NCI-H69 (cell line): ENCODE data around the gene CCNL1.
"Not testable (repeated sequence)": the region's sequence is repeated elsewhere in the genome, so short reads cannot be mapped to it uniquely, and the experiment has no call there.

ENCODE experiments used
- DNase-seq: peaks from one replicate; lab custom pipeline; 2025; lab: John Stamatoyannopoulos, UW

Gene CCNL1

DNA sequence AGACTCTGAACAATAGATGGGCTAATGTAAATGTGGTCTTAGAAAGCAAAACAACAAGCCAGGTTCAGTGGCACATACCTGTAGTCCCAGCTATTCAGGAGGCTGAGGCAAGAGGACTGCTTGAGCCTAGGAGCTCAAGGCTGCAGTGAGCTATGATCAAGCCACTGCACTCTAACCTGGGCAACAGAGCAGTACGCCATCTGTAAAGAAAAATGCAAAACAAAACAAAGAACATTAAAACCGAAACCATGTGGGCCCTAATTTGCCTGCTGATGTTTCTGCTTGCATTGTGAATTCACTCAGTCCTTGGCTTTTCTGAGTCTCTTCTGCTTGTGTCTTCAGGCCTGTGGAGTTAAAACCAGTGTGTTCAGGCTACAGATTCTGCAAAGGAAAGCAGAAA lies 56.7 kb downstream of the CCNL1 start:
- DNase-seq = no peak

DNA sequence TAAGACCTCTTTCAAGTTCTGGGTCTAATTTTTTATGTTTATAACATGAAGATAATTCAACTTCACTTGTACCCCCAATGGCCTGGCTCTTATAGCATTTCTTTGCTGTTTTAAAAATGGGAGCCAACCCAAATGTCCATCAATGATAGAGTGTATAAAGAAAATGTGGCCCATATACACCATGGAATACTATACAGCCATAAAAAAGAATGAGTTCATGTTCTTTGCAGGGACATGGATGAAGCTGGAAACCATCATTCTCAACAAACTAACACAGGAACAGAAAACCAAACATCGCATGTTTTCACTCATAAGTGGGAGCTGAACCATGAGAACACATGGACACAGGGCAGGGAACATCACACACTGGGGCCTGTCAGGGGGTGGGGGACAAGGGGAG lies 57.4 kb downstream of the CCNL1 start:
- DNase-seq = not testable (repeated sequence)

DNA sequence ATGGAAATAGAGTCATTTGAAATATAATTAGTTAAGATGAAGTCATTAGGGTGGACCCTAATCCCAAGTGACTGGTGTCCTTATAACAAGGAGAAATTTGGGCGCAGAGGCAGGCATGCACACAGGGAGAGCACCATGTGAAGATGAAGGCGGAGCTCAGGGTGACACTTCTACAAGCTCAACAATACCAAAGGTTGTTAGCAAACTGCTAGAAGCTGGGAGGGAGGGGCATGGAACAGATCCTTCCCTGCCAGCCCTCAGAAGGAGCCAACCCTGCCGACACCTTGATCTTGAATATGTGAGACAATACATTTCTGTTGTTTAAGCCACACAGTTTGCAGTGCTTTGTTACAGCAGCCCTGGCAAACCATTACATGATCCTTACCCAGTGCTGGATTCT lies 57.8 kb downstream of the CCNL1 start:
- DNase-seq = no peak

DNA sequence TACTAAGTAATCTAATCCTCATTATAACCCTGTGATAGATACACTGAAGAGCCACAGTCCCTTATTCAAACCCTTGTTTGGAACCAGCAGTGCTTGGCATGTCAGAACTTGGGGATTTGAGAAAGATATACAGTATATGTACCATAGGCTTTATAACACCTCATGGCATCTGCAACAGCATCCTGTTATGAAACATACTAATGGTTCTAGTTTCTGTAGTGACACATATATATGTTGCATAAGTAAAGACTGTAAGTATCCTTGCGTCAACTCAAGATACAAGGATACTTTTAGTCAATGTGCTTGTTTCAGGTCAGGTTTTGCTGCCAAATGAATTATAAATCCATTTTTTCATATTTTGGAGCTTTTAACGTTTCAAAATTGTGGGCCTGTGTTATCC lies 58.5 kb downstream of the CCNL1 start:
- no peak for DNase-seq

DNA sequence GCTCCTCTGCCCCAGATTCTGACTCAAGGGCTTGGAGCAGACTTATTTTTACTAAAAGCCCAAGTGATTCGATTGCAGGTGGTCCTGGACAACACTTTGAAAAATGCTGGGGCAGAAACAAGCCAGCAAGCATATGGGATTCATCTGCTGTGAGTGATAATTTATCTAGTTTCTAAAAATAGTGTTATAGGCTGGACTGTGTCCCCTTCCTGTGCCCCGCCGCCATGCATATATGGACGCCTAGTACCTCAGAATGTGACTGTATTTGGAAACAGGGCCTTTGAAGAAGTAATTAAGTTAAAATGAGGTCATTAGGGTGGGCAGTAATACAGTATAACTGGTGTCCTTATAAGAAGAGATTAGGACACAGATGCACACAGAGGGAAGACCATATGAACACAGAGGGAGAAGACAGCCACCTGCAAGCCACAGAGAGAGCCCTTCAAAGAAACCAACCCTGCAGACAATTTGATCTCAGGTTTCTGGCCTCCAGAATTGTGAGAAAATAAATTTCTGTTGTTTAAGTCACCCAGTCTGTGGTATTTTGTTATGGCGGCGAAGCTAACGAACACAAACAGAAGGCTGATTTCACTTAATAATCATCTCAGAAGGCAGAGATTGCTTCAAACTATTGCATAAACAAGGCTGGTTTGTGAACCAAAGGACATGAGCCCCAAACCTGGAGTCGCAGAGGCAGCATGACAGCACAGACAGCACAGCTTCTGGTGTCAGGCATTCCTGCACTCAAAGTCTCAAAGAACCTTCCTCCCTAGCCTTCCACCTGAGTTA lies 59.1 kb downstream of the CCNL1 start:
- no peak for DNase-seq

DNA sequence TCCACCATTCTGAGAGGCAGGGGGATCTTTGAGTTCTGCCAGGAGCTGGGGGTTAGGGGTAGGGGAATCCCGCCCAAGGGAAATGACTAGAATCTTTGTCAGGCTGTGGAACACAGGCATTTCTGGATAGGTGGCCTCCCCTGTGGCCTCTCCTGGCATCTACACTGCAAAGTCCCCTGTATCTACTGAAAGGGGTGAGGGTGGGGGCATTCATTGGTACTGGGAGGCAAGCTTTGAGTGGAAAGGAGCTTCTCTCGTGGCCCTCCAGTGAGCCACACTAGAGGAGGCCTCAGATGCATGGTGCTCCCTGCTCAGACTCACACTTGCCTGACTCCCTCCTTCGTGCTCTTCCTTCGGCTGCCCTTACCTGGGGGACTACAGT lies 59.9 kb downstream of the CCNL1 start:
- no peak for DNase-seq

DNA sequence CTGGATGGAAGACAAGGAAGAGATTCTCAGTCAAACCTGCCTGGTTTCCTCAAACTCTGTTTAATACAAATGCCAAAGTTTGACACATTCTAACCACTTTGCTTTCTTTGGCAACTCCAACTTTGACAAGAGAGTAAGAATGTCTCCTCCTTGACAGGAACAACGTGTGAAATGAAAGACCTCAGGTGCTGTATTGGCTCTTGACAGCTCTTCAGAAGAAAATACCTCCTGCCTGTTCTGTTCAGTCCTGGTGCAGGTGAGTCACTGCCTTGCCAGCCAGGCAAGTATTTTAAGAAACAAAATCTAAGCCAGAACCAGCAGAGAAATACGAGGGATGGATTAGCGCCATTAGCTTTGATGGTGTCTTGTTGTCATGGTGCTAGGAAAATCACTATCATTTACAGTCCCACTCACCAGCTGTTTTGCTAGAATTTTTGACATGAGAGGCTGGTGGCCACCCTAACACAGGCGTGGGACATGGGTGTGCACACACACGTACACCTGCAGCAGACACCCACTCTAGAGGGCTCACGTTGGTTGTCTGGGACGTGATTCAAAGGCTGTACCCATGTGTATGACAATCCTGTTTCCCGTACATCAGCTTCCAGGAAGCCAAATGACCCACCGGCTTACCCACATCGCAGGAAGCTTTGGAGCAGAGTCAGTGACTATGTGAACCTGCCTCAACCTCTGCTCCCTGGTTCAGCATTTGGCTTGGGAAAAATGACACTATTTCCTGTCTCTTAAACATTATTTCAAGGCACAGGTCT lies 60.4 kb downstream of the CCNL1 start:
- no peak for DNase-seq

DNA sequence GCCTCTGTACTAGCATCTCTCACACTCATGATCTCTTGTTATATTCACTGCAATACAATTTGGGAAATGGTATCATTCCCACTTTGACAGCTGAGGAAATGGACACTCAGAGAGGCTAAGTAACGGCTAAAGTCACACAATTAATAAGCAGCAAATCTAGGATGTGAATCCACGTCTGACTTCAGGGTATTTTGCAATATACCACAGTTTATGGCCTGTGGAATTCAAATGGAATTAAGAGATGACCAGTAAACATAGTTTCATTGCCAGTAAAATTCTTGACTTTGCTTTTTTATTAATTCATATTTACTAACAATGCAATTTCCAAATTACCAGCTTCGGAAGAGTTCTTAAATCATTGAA lies 61.1 kb downstream of the CCNL1 start:
- DNase-seq = no peak

DNA sequence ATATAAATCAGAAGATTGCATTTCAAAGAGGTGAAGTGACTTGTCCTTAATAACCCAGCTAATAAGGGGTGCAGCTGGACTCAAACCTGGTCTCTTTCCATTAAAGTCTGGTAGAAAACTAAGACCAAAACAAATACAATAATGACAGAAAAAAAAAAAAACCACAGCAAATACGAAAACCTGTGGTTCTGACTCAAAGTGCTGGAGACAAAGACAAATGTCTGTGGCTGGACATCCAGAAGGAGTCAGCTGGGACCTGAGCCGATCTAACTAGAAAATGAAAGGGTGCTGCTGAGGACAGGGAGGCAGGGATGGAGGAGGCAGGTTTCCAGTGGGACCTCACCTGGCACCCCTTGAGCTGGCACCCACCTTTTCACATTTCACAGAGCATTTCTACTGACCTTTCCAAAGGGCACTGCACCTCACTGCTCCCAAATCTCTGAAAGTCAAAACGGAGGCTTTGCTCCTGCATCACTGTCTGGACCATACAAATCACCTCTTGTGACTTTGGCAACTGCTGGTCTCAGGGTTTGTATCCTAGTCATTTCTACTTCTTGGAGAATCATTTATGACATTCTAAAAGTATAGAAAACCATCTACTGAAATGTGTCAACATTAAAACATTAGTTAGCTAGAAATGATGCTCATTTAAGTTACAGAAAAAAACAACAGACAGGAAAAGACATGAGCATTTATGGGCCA lies 61.7 kb downstream of the CCNL1 start:
- no peak for DNase-seq
